WTC11 (cell line): ENCODE measurements around the gene ARMC7. TPM values are rescaled to one million over a fixed set of nuclear protein-coding genes. Genes with fewer than 3 reads are reported as not detected.

Experiments
- ATAC-seq: fragments of 200-7000 bp; cut with Tn5 transposase; 2 replicates; pipeline ENCODE4 v1.10.0; 2021; ENCODE audit warnings: mild to moderate bottlenecking, moderate library complexity
- CTCF ChIA-PET: fragments of 300-600 bp; sonication (Branson Sonifier 250); formaldehyde crosslinking; loops from one replicate; lab custom pipeline; 2021; ENCODE audit warnings: antibody characterized with exemption; lab: Charles Lee
- POLR2A ChIA-PET: fragments of 350-600 bp; sonication (Branson Sonifier 250); formaldehyde crosslinking; loops from one replicate; lab custom pipeline; 2021; ENCODE audit warnings: antibody characterized with exemption; lab: Charles Lee
- DNase-seq: peaks from one replicate; pipeline ENCODE4 v3.0.0; 2021; ENCODE audit warnings: low spot score
- H3K27ac Mint-ChIP-seq: 2 replicates; pipeline ENCODE4 v1.8.0; 2021; ENCODE audit warnings: mixed read lengths
- H3K27me3 Mint-ChIP-seq: 2 replicates; pipeline ENCODE4 v1.8.0; 2021; ENCODE audit warnings: low read depth, mild to moderate bottlenecking, moderate library complexity, mixed read lengths
- H3K36me3 Mint-ChIP-seq: 2 replicates; pipeline ENCODE4 v1.8.0; 2021; ENCODE audit warnings: mixed read lengths
- H3K4me1 Mint-ChIP-seq: 2 replicates; pipeline ENCODE4 v1.8.0; 2022; ENCODE audit warnings: mixed read lengths
- H3K4me3 Mint-ChIP-seq: 2 replicates; pipeline ENCODE4 v1.8.0; 2021; ENCODE audit warnings: mild to moderate bottlenecking, moderate library complexity, mixed read lengths
- H3K9me3 Mint-ChIP-seq: 2 replicates; pipeline ENCODE4 v1.8.0; 2021; ENCODE audit warnings: mixed read lengths
- ATF1 ChIP-seq: sonication (generic); formaldehyde crosslinking; IDR thresholded peaks from 2 replicates; pipeline ENCODE4 v1.8.1; 2023; ENCODE audit warnings: mild to moderate bottlenecking, moderate library complexity, missing genetic modification reagents
- CREM ChIP-seq: sonication (generic); formaldehyde crosslinking; IDR thresholded peaks from 2 replicates; pipeline ENCODE4 v1.8.1; 2022; ENCODE audit warnings: mild to moderate bottlenecking, missing genetic modification reagents, moderate library complexity
- ELF4 ChIP-seq: sonication (generic); formaldehyde crosslinking; IDR thresholded peaks from 2 replicates; pipeline ENCODE4 v1.8.1; 2022; ENCODE audit warnings: low read depth, mild to moderate bottlenecking, moderate library complexity, missing genetic modification reagents
- EMX1 ChIP-seq: fragments of 250-450 bp; sonication (Bioruptor Pico); IDR thresholded peaks from 2 replicates; pipeline ENCODE4 v1.8.0; 2021; ENCODE audit warnings: mild to moderate bottlenecking
- HMGA2 ChIP-seq: fragments of 250-450 bp; sonication (Bioruptor Pico); IDR thresholded peaks from 2 replicates; pipeline ENCODE4 v1.4.0; 2021; ENCODE audit warnings: mild to moderate bottlenecking, moderate library complexity
- IRF2 ChIP-seq: sonication (generic); formaldehyde crosslinking; IDR thresholded peaks from 2 replicates; pipeline ENCODE4 v1.8.0; 2022; ENCODE audit warnings: low read depth, missing genetic modification reagents, borderline replicate concordance
- JAZF1 ChIP-seq: fragments of 250-450 bp; sonication (Bioruptor Pico); IDR thresholded peaks from 2 replicates; pipeline ENCODE4 v1.9.0; 2021; ENCODE audit warnings: moderate library complexity, mild to moderate bottlenecking, inconsistent platforms
- JUN ChIP-seq: sonication (generic); formaldehyde crosslinking; IDR thresholded peaks from 2 replicates; pipeline ENCODE4 v1.8.0; 2023; ENCODE audit warnings: mild to moderate bottlenecking, missing genetic modification reagents
- MXD4 ChIP-seq: fragments of 250-450 bp; sonication (Bioruptor Pico); IDR thresholded peaks from 2 replicates; pipeline ENCODE4 v1.8.0; 2021; ENCODE audit warnings: mild to moderate bottlenecking, moderate library complexity, borderline replicate concordance
- MYBL2 ChIP-seq: sonication (generic); formaldehyde crosslinking; IDR thresholded peaks from 2 replicates; pipeline ENCODE4 v1.8.1; 2023; ENCODE audit warnings: mild to moderate bottlenecking, moderate library complexity, missing genetic modification reagents
- NFE2L1 ChIP-seq: sonication (generic); formaldehyde crosslinking; IDR thresholded peaks from 2 replicates; pipeline ENCODE4 v1.8.1; 2023; ENCODE audit warnings: missing genetic modification reagents
- NR1H2 ChIP-seq: sonication (generic); formaldehyde crosslinking; IDR thresholded peaks from 2 replicates; pipeline ENCODE4 v1.9.0; 2021; ENCODE audit warnings: mild to moderate bottlenecking, moderate library complexity, missing genetic modification reagents
- NR2C2 ChIP-seq: sonication (generic); formaldehyde crosslinking; IDR thresholded peaks from 2 replicates; pipeline ENCODE4 v1.8.0; 2022; ENCODE audit warnings: mild to moderate bottlenecking, missing genetic modification reagents
- SMAD3 ChIP-seq: sonication (generic); formaldehyde crosslinking; IDR thresholded peaks from 2 replicates; pipeline ENCODE4 v1.8.0; 2022; ENCODE audit warnings: missing genetic modification reagents, mild to moderate bottlenecking, borderline replicate concordance
- SOX15 ChIP-seq: fragments of 250-450 bp; sonication (Bioruptor Pico); IDR thresholded peaks from 2 replicates; pipeline ENCODE4 v1.9.0; 2021; ENCODE audit warnings: mild to moderate bottlenecking
- TCF7 ChIP-seq: sonication (generic); formaldehyde crosslinking; IDR thresholded peaks from 2 replicates; pipeline ENCODE4 v1.8.0; 2022; ENCODE audit warnings: mild to moderate bottlenecking, low read depth, missing genetic modification reagents, moderate library complexity
- TEAD4 ChIP-seq: sonication (generic); formaldehyde crosslinking; IDR thresholded peaks from 2 replicates; pipeline ENCODE4 v1.8.0; 2022; ENCODE audit warnings: mild to moderate bottlenecking, missing genetic modification reagents
- ZNF232 ChIP-seq: sonication (generic); formaldehyde crosslinking; IDR thresholded peaks from 2 replicates; pipeline ENCODE4 v1.8.0; 2022; ENCODE audit warnings: mild to moderate bottlenecking, missing genetic modification reagents
- total RNA-seq: library from RNA; stranded (reverse); gene quantifications from 3 replicates; pipeline ENCODE4 v1.2.3, GENCODE V29; 2021
- TF ChIP-seq, protein P1 (sequence below): sonication (generic); formaldehyde crosslinking; IDR thresholded peaks from 2 replicates; pipeline ENCODE4 v1.8.0; 2022; ENCODE audit warnings: mild to moderate bottlenecking, missing genetic modification reagents
- TF ChIP-seq, protein P2 (sequence below): fragments of 200-600 bp; IDR thresholded peaks from 2 replicates; pipeline ENCODE4 v1.8.0; 2022; ENCODE audit warnings: antibody characterized with exemption
- TF ChIP-seq, protein P3 (sequence below): sonication (generic); formaldehyde crosslinking; IDR thresholded peaks from 2 replicates; pipeline ENCODE4 v1.8.1; 2023; ENCODE audit warnings: mild to moderate bottlenecking, missing genetic modification reagents, moderate library complexity
- TF ChIP-seq, protein P4 (sequence below): sonication (generic); formaldehyde crosslinking; IDR thresholded peaks from 2 replicates; pipeline ENCODE4 v1.8.1; 2022; ENCODE audit warnings: low read depth, mild to moderate bottlenecking, moderate library complexity, missing genetic modification reagents, borderline replicate concordance
- TF ChIP-seq, protein P5 (sequence below): sonication (generic); formaldehyde crosslinking; IDR thresholded peaks from 2 replicates; pipeline ENCODE4 v1.8.0; 2023; ENCODE audit warnings: mild to moderate bottlenecking, missing genetic modification reagents
- TF ChIP-seq, protein P6 (sequence below): sonication (generic); formaldehyde crosslinking; conservative IDR thresholded peaks from 2 replicates; pipeline ENCODE4 v1.8.1; 2023; ENCODE audit warnings: mild to moderate bottlenecking, low read depth, missing genetic modification reagents, moderate library complexity

The ARMC7 gene
- total RNA-seq, 1 experiment from 2014 or later = 13.2 TPM

DNA sequence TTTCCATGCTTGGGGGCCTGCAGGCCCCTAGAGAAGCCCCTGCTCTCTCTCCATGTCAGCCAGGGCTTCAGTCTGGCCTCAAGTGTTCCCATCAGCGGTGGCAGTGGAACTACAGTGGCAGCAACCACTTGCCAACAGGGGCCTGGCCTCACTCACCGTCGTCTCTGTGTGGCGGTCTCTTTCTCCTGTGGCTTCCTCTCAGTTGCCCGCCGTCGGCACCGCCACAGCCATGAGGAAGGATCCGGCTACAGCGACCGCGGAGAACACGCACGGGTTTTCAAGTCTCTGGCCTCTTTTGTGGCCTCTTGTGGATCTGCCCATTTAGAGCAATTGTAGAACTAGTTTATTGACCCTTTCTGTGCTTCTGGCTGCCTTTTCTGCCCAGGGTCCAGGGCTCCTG is 8.5 kb downstream of the ARMC7 start:
- ATAC-seq (no peak), DNase-seq (no peak)
- Mint-ChIP-seq H3K9me3 (no peaks in the 10 kb centered on the region), H3K36me3 (peaks cover 11% of the 10 kb centered on the region; the same call in 1 of the 2 replicates), H3K4me3 (no peak overlapping the region), H3K4me1 (peaks cover 10% of the 10 kb centered on the region), H3K27ac (peak overlapping the region; percentile 63; the same call in 1 of the 2 replicates), H3K27me3 (no peaks in the 10 kb centered on the region)
- TF ChIP-seq JUN (CRISPR knock-in tag) = no peak
- no peak for TF ChIP-seq NR1H2
- no peak for TF ChIP-seq CREM (CRISPR knock-in tag)
- TF ChIP-seq, protein P1, sequence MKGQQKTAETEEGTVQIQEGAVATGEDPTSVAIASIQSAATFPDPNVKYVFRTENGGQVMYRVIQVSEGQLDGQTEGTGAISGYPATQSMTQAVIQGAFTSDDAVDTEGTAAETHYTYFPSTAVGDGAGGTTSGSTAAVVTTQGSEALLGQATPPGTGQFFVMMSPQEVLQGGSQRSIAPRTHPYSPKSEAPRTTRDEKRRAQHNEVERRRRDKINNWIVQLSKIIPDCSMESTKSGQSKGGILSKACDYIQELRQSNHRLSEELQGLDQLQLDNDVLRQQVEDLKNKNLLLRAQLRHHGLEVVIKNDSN (CRISPR knock-in tag) = no peak
- no peak for TF ChIP-seq EMX1 (CRISPR knock-in tag)
- TF ChIP-seq, protein P2, sequence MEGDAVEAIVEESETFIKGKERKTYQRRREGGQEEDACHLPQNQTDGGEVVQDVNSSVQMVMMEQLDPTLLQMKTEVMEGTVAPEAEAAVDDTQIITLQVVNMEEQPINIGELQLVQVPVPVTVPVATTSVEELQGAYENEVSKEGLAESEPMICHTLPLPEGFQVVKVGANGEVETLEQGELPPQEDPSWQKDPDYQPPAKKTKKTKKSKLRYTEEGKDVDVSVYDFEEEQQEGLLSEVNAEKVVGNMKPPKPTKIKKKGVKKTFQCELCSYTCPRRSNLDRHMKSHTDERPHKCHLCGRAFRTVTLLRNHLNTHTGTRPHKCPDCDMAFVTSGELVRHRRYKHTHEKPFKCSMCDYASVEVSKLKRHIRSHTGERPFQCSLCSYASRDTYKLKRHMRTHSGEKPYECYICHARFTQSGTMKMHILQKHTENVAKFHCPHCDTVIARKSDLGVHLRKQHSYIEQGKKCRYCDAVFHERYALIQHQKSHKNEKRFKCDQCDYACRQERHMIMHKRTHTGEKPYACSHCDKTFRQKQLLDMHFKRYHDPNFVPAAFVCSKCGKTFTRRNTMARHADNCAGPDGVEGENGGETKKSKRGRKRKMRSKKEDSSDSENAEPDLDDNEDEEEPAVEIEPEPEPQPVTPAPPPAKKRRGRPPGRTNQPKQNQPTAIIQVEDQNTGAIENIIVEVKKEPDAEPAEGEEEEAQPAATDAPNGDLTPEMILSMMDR = no peak
- TF ChIP-seq, protein P3, sequence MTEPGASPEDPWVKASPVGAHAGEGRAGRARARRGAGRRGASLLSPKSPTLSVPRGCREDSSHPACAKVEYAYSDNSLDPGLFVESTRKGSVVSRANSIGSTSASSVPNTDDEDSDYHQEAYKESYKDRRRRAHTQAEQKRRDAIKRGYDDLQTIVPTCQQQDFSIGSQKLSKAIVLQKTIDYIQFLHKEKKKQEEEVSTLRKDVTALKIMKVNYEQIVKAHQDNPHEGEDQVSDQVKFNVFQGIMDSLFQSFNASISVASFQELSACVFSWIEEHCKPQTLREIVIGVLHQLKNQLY (CRISPR knock-in tag) = no peak
- no peak for TF ChIP-seq HMGA2 (CRISPR knock-in tag)
- no peak for TF ChIP-seq MYBL2 (CRISPR knock-in tag)
- TF ChIP-seq, protein P4, sequence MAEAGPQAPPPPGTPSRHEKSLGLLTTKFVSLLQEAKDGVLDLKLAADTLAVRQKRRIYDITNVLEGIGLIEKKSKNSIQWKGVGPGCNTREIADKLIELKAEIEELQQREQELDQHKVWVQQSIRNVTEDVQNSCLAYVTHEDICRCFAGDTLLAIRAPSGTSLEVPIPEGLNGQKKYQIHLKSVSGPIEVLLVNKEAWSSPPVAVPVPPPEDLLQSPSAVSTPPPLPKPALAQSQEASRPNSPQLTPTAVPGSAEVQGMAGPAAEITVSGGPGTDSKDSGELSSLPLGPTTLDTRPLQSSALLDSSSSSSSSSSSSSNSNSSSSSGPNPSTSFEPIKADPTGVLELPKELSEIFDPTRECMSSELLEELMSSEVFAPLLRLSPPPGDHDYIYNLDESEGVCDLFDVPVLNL (CRISPR knock-in tag) = no peak
- TF ChIP-seq ATF1 = no peak
- CTCF ChIA-PET = interaction anchor here (0.7 to 1.9 kb wide), 4 partner anchors 9 to 122 kb away, joined by 3 to 7 read pairs (median 3); partner anchors contain the start of gene NT5C
- POLR2A ChIA-PET = interaction anchor here (0.6 kb wide), 1 partner anchor 29 kb away, joined by 5 read pairs; no protein-coding TSS in a partner anchor

DNA sequence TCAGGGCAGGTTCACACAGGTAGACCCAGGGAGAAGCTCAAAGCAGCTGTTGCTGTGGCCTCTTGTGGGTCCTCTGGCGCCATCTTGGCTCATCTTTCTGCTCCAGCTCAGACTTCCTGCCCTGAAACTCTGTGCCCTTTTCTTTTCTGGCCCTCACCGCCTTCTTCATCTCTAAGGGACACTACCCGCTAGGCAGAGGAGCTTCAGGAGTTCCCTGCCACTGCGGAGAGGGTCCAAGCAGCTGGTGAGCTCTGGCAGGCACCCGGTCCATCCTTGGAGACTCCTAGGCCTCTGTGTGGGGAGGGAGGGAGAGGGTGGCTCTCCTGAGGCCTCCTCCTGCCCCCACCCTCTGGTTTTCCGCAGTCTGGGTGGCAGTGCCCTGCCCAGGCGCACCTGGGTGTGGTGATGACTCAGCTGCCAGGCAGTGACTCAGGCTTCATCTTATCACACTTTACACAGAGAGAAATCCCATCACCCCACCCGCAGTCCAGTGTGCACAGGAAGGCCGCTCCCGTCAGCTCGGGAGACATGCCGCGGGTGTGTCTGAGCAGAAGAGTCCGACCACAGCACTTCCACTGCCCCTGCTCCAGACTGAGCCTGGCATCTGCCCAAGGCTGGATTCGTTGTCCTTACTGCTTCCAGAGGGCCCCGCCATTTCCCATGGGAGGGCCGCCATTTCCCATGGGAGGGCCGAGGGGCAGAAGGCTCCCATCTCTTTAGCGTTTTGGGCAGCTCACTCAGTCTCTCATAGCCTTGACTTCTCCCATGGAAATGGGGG is 14.5 kb downstream of the ARMC7 start:
- CTCF ChIA-PET = interaction anchor here (1.0 to 2.3 kb wide), 5 partner anchors 11 to 147 kb away, joined by 4 to 26 read pairs (median 6); partner anchors contain the start of genes ARMC7 and MIF4GD
- H3K4me3 Mint-ChIP-seq = no peak overlapping the region
- no peaks in the 10 kb centered on the region for H3K9me3 Mint-ChIP-seq

More for the DNA sequence above, 14.5 kb downstream of the ARMC7 start:
- Mint-ChIP-seq H3K27ac (peak overlapping the region; percentile 23; the same call in 1 of the 2 replicates), H3K27me3 (no peaks in the 10 kb centered on the region), H3K36me3 (peaks cover 6% of the 10 kb centered on the region; the same call in 1 of the 2 replicates), H3K4me1 (peaks cover 10% of the 10 kb centered on the region)
- POLR2A ChIA-PET = interaction anchor here (1.0 kb wide), 1 partner anchor 15 kb away, joined by 4 read pairs; the partner anchor contains the start of gene ARMC7
- DNase-seq (no peak), ATAC-seq (no peak)
- TF ChIP-seq, protein P5, sequence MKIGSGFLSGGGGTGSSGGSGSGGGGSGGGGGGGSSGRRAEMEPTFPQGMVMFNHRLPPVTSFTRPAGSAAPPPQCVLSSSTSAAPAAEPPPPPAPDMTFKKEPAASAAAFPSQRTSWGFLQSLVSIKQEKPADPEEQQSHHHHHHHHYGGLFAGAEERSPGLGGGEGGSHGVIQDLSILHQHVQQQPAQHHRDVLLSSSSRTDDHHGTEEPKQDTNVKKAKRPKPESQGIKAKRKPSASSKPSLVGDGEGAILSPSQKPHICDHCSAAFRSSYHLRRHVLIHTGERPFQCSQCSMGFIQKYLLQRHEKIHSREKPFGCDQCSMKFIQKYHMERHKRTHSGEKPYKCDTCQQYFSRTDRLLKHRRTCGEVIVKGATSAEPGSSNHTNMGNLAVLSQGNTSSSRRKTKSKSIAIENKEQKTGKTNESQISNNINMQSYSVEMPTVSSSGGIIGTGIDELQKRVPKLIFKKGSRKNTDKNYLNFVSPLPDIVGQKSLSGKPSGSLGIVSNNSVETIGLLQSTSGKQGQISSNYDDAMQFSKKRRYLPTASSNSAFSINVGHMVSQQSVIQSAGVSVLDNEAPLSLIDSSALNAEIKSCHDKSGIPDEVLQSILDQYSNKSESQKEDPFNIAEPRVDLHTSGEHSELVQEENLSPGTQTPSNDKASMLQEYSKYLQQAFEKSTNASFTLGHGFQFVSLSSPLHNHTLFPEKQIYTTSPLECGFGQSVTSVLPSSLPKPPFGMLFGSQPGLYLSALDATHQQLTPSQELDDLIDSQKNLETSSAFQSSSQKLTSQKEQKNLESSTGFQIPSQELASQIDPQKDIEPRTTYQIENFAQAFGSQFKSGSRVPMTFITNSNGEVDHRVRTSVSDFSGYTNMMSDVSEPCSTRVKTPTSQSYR (CRISPR knock-in tag) = no peak
- TF ChIP-seq, protein P1 (CRISPR knock-in tag) = no peak
- TF ChIP-seq SOX15 (CRISPR knock-in tag) (no peak), NFE2L1 (CRISPR knock-in tag) (no peak), ELF4 (CRISPR knock-in tag) (no peak), JAZF1 (no peak), NR2C2 (no peak), TCF7 (CRISPR knock-in tag) (no peak), ZNF232 (no peak), TEAD4 (CRISPR knock-in tag) (no peak), SMAD3 (CRISPR knock-in tag) (no peak), EMX1 (CRISPR knock-in tag) (no peak), ATF1 (no peak), IRF2 (CRISPR knock-in tag) (no peak), MXD4 (CRISPR knock-in tag) (no peak)
- TF ChIP-seq, protein P6, sequence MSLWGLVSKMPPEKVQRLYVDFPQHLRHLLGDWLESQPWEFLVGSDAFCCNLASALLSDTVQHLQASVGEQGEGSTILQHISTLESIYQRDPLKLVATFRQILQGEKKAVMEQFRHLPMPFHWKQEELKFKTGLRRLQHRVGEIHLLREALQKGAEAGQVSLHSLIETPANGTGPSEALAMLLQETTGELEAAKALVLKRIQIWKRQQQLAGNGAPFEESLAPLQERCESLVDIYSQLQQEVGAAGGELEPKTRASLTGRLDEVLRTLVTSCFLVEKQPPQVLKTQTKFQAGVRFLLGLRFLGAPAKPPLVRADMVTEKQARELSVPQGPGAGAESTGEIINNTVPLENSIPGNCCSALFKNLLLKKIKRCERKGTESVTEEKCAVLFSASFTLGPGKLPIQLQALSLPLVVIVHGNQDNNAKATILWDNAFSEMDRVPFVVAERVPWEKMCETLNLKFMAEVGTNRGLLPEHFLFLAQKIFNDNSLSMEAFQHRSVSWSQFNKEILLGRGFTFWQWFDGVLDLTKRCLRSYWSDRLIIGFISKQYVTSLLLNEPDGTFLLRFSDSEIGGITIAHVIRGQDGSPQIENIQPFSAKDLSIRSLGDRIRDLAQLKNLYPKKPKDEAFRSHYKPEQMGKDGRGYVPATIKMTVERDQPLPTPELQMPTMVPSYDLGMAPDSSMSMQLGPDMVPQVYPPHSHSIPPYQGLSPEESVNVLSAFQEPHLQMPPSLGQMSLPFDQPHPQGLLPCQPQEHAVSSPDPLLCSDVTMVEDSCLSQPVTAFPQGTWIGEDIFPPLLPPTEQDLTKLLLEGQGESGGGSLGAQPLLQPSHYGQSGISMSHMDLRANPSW (CRISPR knock-in tag) = no peak
